Trophoblast cell (in vitro differentiated cells and primary cell): ENCODE data around the gene CXCL1.

Source experiments
- DNase-seq, 2 donors: peaks; one replicate each; pipeline ENCODE4 v3.0.0-alpha.2; 2016
- H2AFZ ChIP-seq: 2 replicates; pipeline ENCODE4 v1.6.1; 2013; ENCODE audit warnings: low read length, moderate library complexity, mild to moderate bottlenecking; ENCODE audit not compliant: insufficient read depth, poor library complexity
- H2AK5ac ChIP-seq: 2 replicates; pipeline ENCODE4 v1.6.1; 2013; ENCODE audit warnings: mild to moderate bottlenecking, low read length
- H2BK120ac ChIP-seq: 2 replicates; pipeline ENCODE4 v1.6.1; 2013; ENCODE audit warnings: low read length, mild to moderate bottlenecking, moderate library complexity; ENCODE audit not compliant: insufficient read depth, poor library complexity
- H2BK12ac ChIP-seq: 2 replicates; pipeline ENCODE4 v1.6.1; 2013; ENCODE audit warnings: mild to moderate bottlenecking, low read length, moderate library complexity
- H2BK5ac ChIP-seq: 2 replicates; pipeline ENCODE4 v1.6.1; 2013; ENCODE audit warnings: low read length, low read depth, moderate library complexity, mild to moderate bottlenecking; ENCODE audit not compliant: poor library complexity
- H3K14ac ChIP-seq: 2 replicates; pipeline ENCODE4 v1.6.1; 2013; ENCODE audit warnings: mild to moderate bottlenecking, low read length
- H3K18ac ChIP-seq: 2 replicates; pipeline ENCODE4 v1.6.1; 2013; ENCODE audit warnings: mild to moderate bottlenecking, low read length
- H3K23ac ChIP-seq: 2 replicates; pipeline ENCODE4 v1.6.1; 2013; ENCODE audit warnings: low read length
- H3K27ac ChIP-seq: 2 replicates; pipeline ENCODE4 v1.5.1; 2013; ENCODE audit warnings: low read depth, mild to moderate bottlenecking, inconsistent platforms, low read length, moderate library complexity
- H3K27me3 ChIP-seq: 2 replicates; pipeline ENCODE4 v1.6.1; 2013; ENCODE audit warnings: inconsistent platforms, mild to moderate bottlenecking, low read length, moderate library complexity; ENCODE audit not compliant: insufficient read depth
- H3K36me3 ChIP-seq, 2 experiments: 1 replicate in 1 of 2; 2 replicates in 1 of 2; pipeline ENCODE4 v1.6.1; 2013; ENCODE audit warnings: low read length in 2 of 2, mild to moderate bottlenecking in 2 of 2, moderate library complexity in 1 of 2; ENCODE audit not compliant: insufficient read depth in 2 of 2, control insufficient read depth in 1 of 2
- H3K4ac ChIP-seq: 2 replicates; pipeline ENCODE4 v1.6.1; 2013; ENCODE audit warnings: low read depth, mild to moderate bottlenecking, low read length, moderate library complexity
- H3K4me1 ChIP-seq, 2 experiments: 1 replicate in 1 of 2; 2 replicates in 1 of 2; pipeline ENCODE4 v1.6.1; 2013; ENCODE audit warnings: low read length in 2 of 2, mild to moderate bottlenecking in 2 of 2, moderate library complexity in 1 of 2; ENCODE audit not compliant: insufficient read depth in 2 of 2, control insufficient read depth in 1 of 2
- H3K4me2 ChIP-seq: 2 replicates; pipeline ENCODE4 v1.6.1; 2013; ENCODE audit warnings: inconsistent platforms, mild to moderate bottlenecking, low read length, moderate library complexity
- H3K4me3 ChIP-seq: 2 replicates; pipeline ENCODE4 v1.5.1; 2013; ENCODE audit warnings: mild to moderate bottlenecking, low read depth, low read length, inconsistent platforms
- H3K79me1 ChIP-seq: one replicate; pipeline ENCODE4 v1.6.1; 2013; ENCODE audit warnings: low read length
- H3K79me2 ChIP-seq: 2 replicates; pipeline ENCODE4 v1.6.1; 2013; ENCODE audit warnings: low read length, mild to moderate bottlenecking; ENCODE audit not compliant: control insufficient read depth, insufficient read depth, poor library complexity
- H3K9ac ChIP-seq: 2 replicates; pipeline ENCODE4 v1.6.1; 2013; ENCODE audit warnings: mild to moderate bottlenecking, low read length
- H3K9me3 ChIP-seq: 2 replicates; pipeline ENCODE4 v1.6.1; 2013; ENCODE audit warnings: low read depth, mild to moderate bottlenecking, control low read depth, inconsistent platforms, low read length; ENCODE audit not compliant: insufficient read depth
- H4K12ac ChIP-seq: 2 replicates; pipeline ENCODE4 v1.6.1; 2013; ENCODE audit warnings: low read depth, mild to moderate bottlenecking, low read length, moderate library complexity
- H4K8ac ChIP-seq: 2 replicates; pipeline ENCODE4 v1.6.1; 2013; ENCODE audit warnings: low read depth, mild to moderate bottlenecking, low read length, moderate library complexity
- H4K91ac ChIP-seq: one replicate; pipeline ENCODE4 v1.6.1; 2013; ENCODE audit warnings: low read depth, mild to moderate bottlenecking, low read length, moderate library complexity
- WGBS: extraction: QIAGEN DNeasy Blood & Tissue Kit; methylation state at CpG from one replicate; pipeline ENCODE4 v1.1.7; 2013; ENCODE audit warnings: missing lambda C conversion rate; ENCODE audit not compliant: insufficient read length, insufficient coverage; ENCODE audit errors: extremely low coverage; 5-methylcytosine and 5-hydroxymethylcytosine counted together

Gene CXCL1

DNA sequence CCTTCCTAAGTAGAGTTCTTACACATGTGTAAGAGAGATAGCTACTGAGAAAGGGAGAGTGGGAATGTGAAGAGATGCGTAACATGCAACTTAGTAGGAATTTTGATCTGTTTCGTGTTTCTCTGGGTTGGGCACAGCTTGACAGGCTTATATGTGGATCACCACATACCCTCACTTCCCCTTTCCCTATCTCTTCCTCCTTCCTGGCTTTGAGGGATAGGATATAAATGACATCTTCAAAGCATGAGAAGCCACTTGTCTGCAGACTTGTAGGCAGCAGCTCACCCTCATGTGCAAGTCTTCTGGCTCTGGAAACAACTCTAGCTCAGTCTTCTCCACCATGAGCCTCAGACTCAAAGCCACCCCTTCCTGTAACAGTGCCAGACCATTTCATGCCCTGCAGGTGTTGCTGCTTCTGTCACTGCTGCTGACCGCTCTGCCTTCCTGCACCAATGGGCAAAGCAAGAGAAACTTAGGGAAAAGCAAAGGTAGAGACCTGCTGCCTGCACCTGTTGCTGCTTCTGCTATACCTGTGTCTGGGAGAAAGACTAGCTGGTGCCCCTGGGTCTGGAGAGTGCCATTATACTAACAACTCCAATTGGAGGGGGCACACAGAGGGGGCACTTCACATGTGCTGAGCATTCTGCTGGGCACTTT, 21.5 kb upstream of the CXCL1 start:
- Histone ChIP-seq H3K9me3 (no peaks in the 10 kb centered on the region), H4K8ac (no peak overlapping the region), H3K4ac (no peak overlapping the region), H4K91ac (no peak overlapping the region), H3K14ac (no peak overlapping the region), H2BK5ac (no peak overlapping the region), H2AK5ac (no peak overlapping the region), H3K36me3 (no peaks in the 10 kb centered on the region), H3K4me1 (no peaks in the 10 kb centered on the region), H2BK120ac (no peak overlapping the region), H3K27ac (no peak overlapping the region), H2AFZ (no peak overlapping the region), H3K79me2 (no peaks in the 10 kb centered on the region), H3K27me3 (no peaks in the 10 kb centered on the region), H3K4me3 (peak overlapping the region; percentile 30), H4K12ac (no peak overlapping the region), H3K4me2 (no peak overlapping the region), H2BK12ac (no peak overlapping the region), H3K9ac (no peak overlapping the region), H3K79me1 (no peaks in the 10 kb centered on the region), H3K23ac (no peak overlapping the region), H3K18ac (no peak overlapping the region)
- no CpG with 5 or more reads among the region's 3 CpGs for WGBS
- no peak for DNase-seq

DNA sequence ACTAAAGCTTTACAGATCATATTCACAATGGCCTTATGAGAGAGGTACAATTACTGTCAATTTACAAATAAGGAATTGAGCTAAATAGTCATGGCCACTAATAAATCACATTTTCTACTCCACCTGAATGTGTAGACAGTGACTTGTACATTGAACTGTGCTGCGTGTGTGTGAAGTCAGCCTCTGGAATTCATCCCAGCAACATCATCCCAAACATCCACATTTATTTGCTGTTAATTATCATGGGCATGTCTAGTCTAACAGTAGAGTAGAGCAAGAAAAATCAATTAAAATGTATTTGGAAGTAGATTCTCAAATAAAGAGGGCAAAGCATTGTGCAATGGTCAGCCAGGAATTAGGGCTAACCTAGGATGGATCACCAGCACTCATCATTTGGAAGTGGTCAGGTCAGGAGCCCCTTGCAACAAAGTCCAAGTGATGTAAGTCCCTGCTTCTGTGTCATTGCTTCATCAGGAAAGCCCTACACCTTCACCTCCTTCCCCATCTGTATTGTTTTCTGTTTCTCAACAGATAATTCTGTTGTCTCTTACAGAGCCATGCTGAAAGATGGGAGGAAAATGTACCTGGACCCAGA, 20.9 kb upstream of the CXCL1 start:
- Histone ChIP-seq H2BK12ac (no peak overlapping the region), H3K4me2 (no peak overlapping the region)
- WGBS: no CpG with 5 or more reads among the region's 1 CpG

DNA sequence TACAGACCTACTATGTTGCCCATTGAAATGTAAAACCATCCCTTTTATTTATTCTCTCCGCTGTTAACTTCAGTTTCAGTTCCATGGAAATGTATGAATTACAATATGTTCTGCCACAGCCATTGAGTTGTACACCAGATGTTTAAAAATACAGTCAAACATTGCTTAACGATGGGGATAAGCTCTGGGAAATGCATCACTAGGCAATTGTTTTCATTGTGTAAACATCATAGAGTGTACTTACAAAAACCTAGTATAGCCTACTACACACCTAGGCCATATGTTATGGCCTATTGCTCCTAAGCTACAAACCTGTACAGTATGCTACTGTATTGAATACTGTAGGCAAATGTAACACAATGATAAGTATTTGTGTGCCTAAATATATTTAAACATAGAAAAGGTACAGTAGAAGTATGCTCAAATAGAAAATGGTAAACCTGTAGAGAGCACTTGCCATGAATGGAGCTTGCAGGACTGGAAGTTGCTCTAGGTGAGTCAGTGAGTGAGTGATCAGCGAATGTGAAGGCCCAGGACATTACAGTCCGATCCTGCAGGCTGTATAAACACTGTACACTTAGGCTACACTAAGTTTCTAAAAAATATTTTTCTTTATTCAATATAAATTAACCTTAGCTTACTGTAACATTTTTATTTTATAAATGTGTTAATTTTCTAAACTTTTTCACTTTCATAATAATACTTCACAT, 18.8 kb upstream of the CXCL1 start:
- WGBS: no CpG with 5 or more reads among the region's 4 CpGs

More for the DNA sequence above, 20.9 kb upstream of the CXCL1 start:
- Histone ChIP-seq H4K8ac (no peak overlapping the region), H3K23ac (no peak overlapping the region), H3K14ac (no peak overlapping the region), H3K4me3 (no peak overlapping the region), H3K27me3 (no peaks in the 10 kb centered on the region), H2AK5ac (no peak overlapping the region), H3K36me3 (no peaks in the 10 kb centered on the region), H3K18ac (no peak overlapping the region), H3K27ac (no peak overlapping the region), H3K79me1 (no peaks in the 10 kb centered on the region), H3K4ac (no peak overlapping the region), H2BK5ac (no peak overlapping the region), H3K4me1 (no peaks in the 10 kb centered on the region), H4K91ac (no peak overlapping the region), H2BK120ac (no peak overlapping the region), H3K9ac (no peak overlapping the region), H3K79me2 (no peaks in the 10 kb centered on the region), H2AFZ (no peak overlapping the region), H4K12ac (no peak overlapping the region), H3K9me3 (no peaks in the 10 kb centered on the region)
- DNase-seq: no peak

DNA sequence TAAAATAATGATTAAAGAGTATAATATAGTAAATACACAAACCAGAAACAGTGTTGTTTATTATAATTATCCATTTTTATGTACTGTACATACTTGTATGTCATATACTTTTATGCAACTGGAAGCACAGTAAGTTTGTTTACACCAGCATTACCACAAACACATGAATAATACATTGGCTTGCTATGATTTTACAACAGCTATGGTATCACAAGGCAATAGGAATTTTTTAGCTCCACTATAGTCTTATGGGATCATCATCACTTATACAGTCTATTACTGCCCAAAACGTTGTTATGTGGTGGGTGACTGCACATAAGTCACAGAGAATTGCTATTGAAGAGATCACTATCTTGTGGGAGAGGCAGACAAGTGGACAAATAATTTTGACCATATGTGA, 17.9 kb upstream of the CXCL1 start:
- WGBS: no CpG with 5 or more reads among the region's 1 CpG

More for the DNA sequence above, 18.8 kb upstream of the CXCL1 start:
- H2AFZ ChIP-seq: no peak overlapping the region
- H2BK120ac ChIP-seq: no peak overlapping the region
- H3K36me3 ChIP-seq: no peaks in the 10 kb centered on the region
- no peak overlapping the region for H3K4ac ChIP-seq
- H3K4me3 ChIP-seq: no peak overlapping the region
- DNase-seq: no peak
- H4K8ac ChIP-seq: no peak overlapping the region
- H3K18ac ChIP-seq: no peak overlapping the region
- no peak overlapping the region for H4K91ac ChIP-seq
- no peak overlapping the region for H2BK5ac ChIP-seq
- no peaks in the 10 kb centered on the region for H3K79me2 ChIP-seq
- no peak overlapping the region for H2BK12ac ChIP-seq
- H4K12ac ChIP-seq: no peak overlapping the region
- H3K4me2 ChIP-seq: no peak overlapping the region
- no peak overlapping the region for H3K27ac ChIP-seq
- no peaks in the 10 kb centered on the region for H3K9me3 ChIP-seq
- H3K23ac ChIP-seq: no peak overlapping the region
- H3K79me1 ChIP-seq: no peaks in the 10 kb centered on the region
- no peak overlapping the region for H3K14ac ChIP-seq
- no peaks in the 10 kb centered on the region for H3K27me3 ChIP-seq
- no peak overlapping the region for H2AK5ac ChIP-seq
- H3K9ac ChIP-seq: no peak overlapping the region
- H3K4me1 ChIP-seq: no peaks in the 10 kb centered on the region

More for the DNA sequence above, 17.9 kb upstream of the CXCL1 start:
- Histone ChIP-seq H3K23ac (no peak overlapping the region), H3K79me1 (no peaks in the 10 kb centered on the region), H2BK120ac (no peak overlapping the region), H3K4me2 (no peak overlapping the region), H3K27ac (no peak overlapping the region), H3K4me3 (no peak overlapping the region), H3K9ac (no peak overlapping the region), H4K8ac (no peak overlapping the region), H2AFZ (no peak overlapping the region), H3K27me3 (no peaks in the 10 kb centered on the region), H3K36me3 (no peaks in the 10 kb centered on the region), H4K91ac (no peak overlapping the region), H2BK12ac (no peak overlapping the region), H3K4ac (no peak overlapping the region), H3K79me2 (no peaks in the 10 kb centered on the region), H2BK5ac (no peak overlapping the region), H4K12ac (no peak overlapping the region), H2AK5ac (no peak overlapping the region), H3K18ac (no peak overlapping the region), H3K4me1 (no peaks in the 10 kb centered on the region), H3K14ac (no peak overlapping the region), H3K9me3 (no peaks in the 10 kb centered on the region)
- no peak for DNase-seq
